Kidney (tissue), 14 donors: ENCODE results near the gene TCF7L1. TPM values are rescaled to one million over a fixed set of nuclear protein-coding genes. Genes with fewer than 3 reads are reported as not detected.

ENCODE experiments used
- DNase-seq, 5 donors: peaks; one replicate each; pipeline ENCODE4 v3.0.0-alpha.2; 2013 to 2020
- FAIRE-seq: peaks from 2 replicates; lab custom pipeline; 2012; peaks lifted over from hg19 to GRCh38; lab: Jason Lieb, UNC
- H3K27ac ChIP-seq, 2 donors: one replicate each; pipeline ENCODE4 v1.7.0; 2013; ENCODE audit warnings: low read depth in 2 of 2, low read length in 2 of 2, inconsistent platforms in 1 of 2
- H3K27me3 ChIP-seq: one replicate; pipeline ENCODE4 v1.7.1; 2013; ENCODE audit warnings: low read length, inconsistent platforms; ENCODE audit not compliant: control insufficient read depth, insufficient read depth
- H3K36me3 ChIP-seq, 3 donors: one replicate each; pipeline versions ENCODE4 v1.7.0 to v1.7.1; 2013; ENCODE audit warnings: low read length in 3 of 3, control low read depth in 1 of 3, inconsistent platforms in 1 of 3; ENCODE audit not compliant: insufficient read depth in 3 of 3, control insufficient read depth in 2 of 3
- H3K4me1 ChIP-seq, 3 donors: one replicate each; pipeline versions ENCODE4 v1.7.0 to v1.7.1; 2013; ENCODE audit warnings: low read length in 3 of 3, inconsistent platforms in 1 of 3, low read depth in 1 of 3; ENCODE audit not compliant: control insufficient read depth in 2 of 3, insufficient read depth in 2 of 3
- H3K4me3 ChIP-seq, 3 donors: one replicate each; pipeline versions ENCODE4 v1.7.0 to v1.8.1; 2013; ENCODE audit warnings: low read length in 3 of 3, control low read depth in 1 of 3, inconsistent platforms in 1 of 3
- H3K9ac ChIP-seq, 3 donors: one replicate each; pipeline versions ENCODE4 v1.7.0 to v1.7.1; 2013; ENCODE audit warnings: low read length in 3 of 3, control low read depth in 1 of 3, inconsistent platforms in 1 of 3
- H3K9me3 ChIP-seq, 3 donors: one replicate each; pipeline versions ENCODE4 v1.7.0 to v1.7.1; 2013; ENCODE audit warnings: low read length in 3 of 3, control low read depth in 1 of 3, inconsistent platforms in 1 of 3; ENCODE audit not compliant: control insufficient read depth in 2 of 3, insufficient read depth in 1 of 3
- CTCF ChIP-seq: IDR thresholded peaks from 3 replicates; pipeline ENCODE4 v1.5.1; 2012; ENCODE audit warnings: mild to moderate bottlenecking, moderate library complexity, borderline replicate concordance; ENCODE audit not compliant: insufficient read depth; ENCODE audit errors: extremely low read depth
- intact Hi-C: fragments of 100-400 bp; cut with DNase I; formaldehyde crosslinking; loops from one replicate; pipeline ENCODE4 v1.11.1; 2022
- polyA plus RNA-seq: library from polyadenylated mRNA; stranded (reverse); fragments of 350-450 nt; fragmentation: Illumina TruSeq; extraction: RNeasy Lipid Tissue Mini Kit (QIAGEN cat#74804); gene quantifications from one replicate; pipeline ENCODE4 v1.2.3, GENCODE V29; 2014; ENCODE audit warnings: low read depth, low replicate concordance; ENCODE audit not compliant: insufficient read depth
- total RNA-seq: library from RNA; stranded (reverse); fragmentation: NEBNext Ultra II Directional; extraction: Animal tissue kit (Norgen Biotek cat#: 25700); gene quantifications from one replicate; pipeline ENCODE4 v1.2.1, GENCODE V29; 2021
- donor health status: control.
- donor health status: control.
- donor health status: control.
- donor health status: control.
- donor health status: control.
- donor health status: DM: yes; HTN: yes; CAD: no.
- donor health status: Normal renal cell carcinoma (clear cell type).

Gene TCF7L1
- total and polyA plus RNA-seq, 2 donors from 2014 or later: 10.2 to 12.5 TPM

GRCh38 chr2:85308201-85308600, 175.0 kb downstream of the TCF7L1 start:
- Histone ChIP-seq H3K9ac (no peak overlapping the region), H3K4me1 (peaks cover 12% of the 10 kb centered on the region in 3 donors), H3K27ac (peak overlapping the region; percentile 69 to 76), H3K4me3 (peak overlapping the region in 2 of 3 donors; percentile 52 to 63), H3K36me3 (peaks cover 0 to 3% (median 0%) of the 10 kb centered on the region in 3 donors), H3K27me3 (no peaks in the 10 kb centered on the region), H3K9me3 (no peaks in the 10 kb centered on the region)
- intact Hi-C loops: loop anchor here (10.0 kb wide), 1 partner anchor 243 kb away; no protein-coding TSS in a partner anchor
- no peak for DNase-seq
- FAIRE-seq: no peak
- TF ChIP-seq CTCF: no peak

- Histone ChIP-seq H3K4me1 (peaks cover 12% of the 10 kb centered on the region in 3 donors), H3K27me3 (no peaks in the 10 kb centered on the region), H3K9ac (peak overlapping the region in 1 of 3 donors; percentile 34), H3K36me3 (no peaks in the 10 kb centered on the region), H3K9me3 (no peaks in the 10 kb centered on the region), H3K4me3 (peak overlapping the region in 2 of 3 donors; percentile 52 to 63), H3K27ac (peak overlapping the region; percentile 65 to 76)
- intact Hi-C loops: loop anchor here (10.0 kb wide), 1 partner anchor 244 kb away; no protein-coding TSS in a partner anchor
- TF ChIP-seq CTCF: no peak
- DNase-seq: peak; percentile 95 to 96 (median 96)
- no peak for FAIRE-seq
These were observed 175.8 kb downstream of the TCF7L1 start for GRCh38 chr2:85308896-85309555.

- Histone ChIP-seq H3K4me3 (no peak overlapping the region), H3K9me3 (no peaks in the 10 kb centered on the region), H3K36me3 (no peaks in the 10 kb centered on the region), H3K9ac (peak overlapping the region in 1 of 3 donors; percentile 34), H3K27ac (peak overlapping the region; percentile 54 to 65), H3K27me3 (no peaks in the 10 kb centered on the region), H3K4me1 (peaks cover 12% of the 10 kb centered on the region in 3 donors)
- no peak for FAIRE-seq
- no peak for TF ChIP-seq CTCF
- DNase-seq: peak in 1 of 5 donors; percentile 23
- intact Hi-C loops: loop anchor here (10.0 kb wide), 1 partner anchor 245 kb away; no protein-coding TSS in a partner anchor
These were observed 176.6 kb downstream of the TCF7L1 start for GRCh38 chr2:85309699-85310321.
